ENCODE results near the gene ERCC2.
A peak's percentile ranks its signal among the peaks of the same experiment; 100 is the strongest.

Gene ERCC2

DNA sequence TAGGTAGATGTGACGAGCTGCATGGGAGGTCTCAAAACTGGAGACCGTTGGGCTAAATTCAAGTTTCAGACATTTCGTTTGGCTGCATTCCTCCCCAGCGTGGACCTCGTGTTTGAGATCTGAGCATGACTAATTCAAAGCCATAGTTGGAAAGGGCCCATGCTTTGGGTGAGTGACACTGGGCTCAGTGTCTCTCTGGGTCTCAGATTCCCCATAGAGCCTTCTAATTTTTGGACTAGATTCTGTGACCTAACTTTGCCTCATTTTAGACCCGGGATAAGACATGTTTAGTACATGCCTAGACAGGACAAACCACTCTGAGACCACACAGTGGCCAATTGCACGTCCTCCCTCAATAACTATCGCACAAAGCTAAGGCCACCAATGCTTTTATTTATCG is 64.3 kb downstream of the ERCC2 start:
- H3K9ac ChIP-seq (ENCODE audit: low read length) = no peak overlapping the region
- no peak overlapping the region for H3K27ac ChIP-seq (ENCODE audit: low read length, poor library complexity, severe bottlenecking)
- H4K8ac ChIP-seq (ENCODE audit: low read length) = no peak overlapping the region
- H2BK15ac ChIP-seq (ENCODE audit: low read depth, poor library complexity, severe bottlenecking) = no peak overlapping the region
- H2AFZ ChIP-seq (ENCODE audit: low read depth, low read length) = no peak overlapping the region
- no peak overlapping the region for H2BK5ac ChIP-seq (ENCODE audit: low read depth, low read length, poor library complexity, severe bottlenecking)
- no peak overlapping the region for H2BK12ac ChIP-seq (ENCODE audit: low read length in 2 of 2)
- no peak overlapping the region for H3K4ac ChIP-seq (ENCODE audit: low read depth in 1 of 2, low read length in 2 of 2)
- H3K4me2 ChIP-seq (ENCODE audit: low read length, poor library complexity, severe bottlenecking) = no peak overlapping the region
- H3K79me1 ChIP-seq (replicated peaks; ENCODE audit: low read length, poor library complexity, severe bottlenecking) = no peaks in the 10 kb centered on the region
- peaks cover 11 to 17% of the 10 kb centered on the region in 2 experiments for H3K36me3 ChIP-seq (ENCODE audit: control insufficient read depth in 1 of 2, insufficient read depth in 2 of 2, low read depth in 1 of 2, low read length in 2 of 2)
- no peak overlapping the region for H2BK120ac ChIP-seq (ENCODE audit: low read depth, low read length)
- peaks cover 5% of the 10 kb centered on the region for H3K9me3 ChIP-seq (ENCODE audit: control insufficient read depth, low read length)
- H3K4me1 ChIP-seq (ENCODE audit: control insufficient read depth, insufficient read depth, low read depth, low read length) = no peaks in the 10 kb centered on the region
- H3K14ac ChIP-seq (ENCODE audit: low read length in 2 of 2) = no peak overlapping the region
- H2AK5ac ChIP-seq (ENCODE audit: low read length, severe bottlenecking) = no peak overlapping the region
- H3K27me3 ChIP-seq (ENCODE audit: control insufficient read depth in 1 of 2, insufficient read depth in 1 of 2, low read length in 2 of 2) = no peaks in the 10 kb centered on the region
- no peak overlapping the region for H3K4me3 ChIP-seq (ENCODE audit: insufficient read depth in 1 of 2, low read depth in 1 of 2, low read length in 2 of 2)
- 76% methylated on average over 9 of the region's 9 CpGs for WGBS
- no peak overlapping the region for H4K91ac ChIP-seq (ENCODE audit: low read length)
- no peak for DNase-seq
- H3K23ac ChIP-seq (ENCODE audit: low read length in 2 of 2) = no peak overlapping the region
- H3K18ac ChIP-seq (ENCODE audit: low read depth in 1 of 2, low read length in 2 of 2) = no peak overlapping the region

DNA sequence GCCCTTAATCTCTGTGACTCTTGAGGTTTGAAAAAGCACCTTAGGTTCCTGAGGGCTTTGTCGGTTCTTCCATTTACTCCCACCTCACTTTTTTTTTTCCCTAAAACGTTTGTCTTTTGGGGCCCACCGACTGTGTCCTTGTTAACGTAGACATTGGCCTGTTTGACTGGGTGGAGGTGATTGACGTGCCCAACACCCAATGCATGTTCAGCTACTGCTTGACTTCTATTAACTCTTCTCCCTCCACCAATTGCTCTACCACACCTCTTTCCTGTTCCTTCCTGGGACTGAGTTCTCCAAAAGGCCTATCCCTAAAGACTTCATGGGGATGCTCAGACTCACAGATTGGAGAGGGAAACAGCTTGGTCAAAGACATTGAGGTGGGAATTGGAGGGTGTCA is 65.0 kb downstream of the ERCC2 start:
- Histone ChIP-seq H3K4me2 (ENCODE audit: low read length, poor library complexity, severe bottlenecking) (no peak overlapping the region), H3K79me1 (replicated peaks; ENCODE audit: low read length, poor library complexity, severe bottlenecking) (no peaks in the 10 kb centered on the region), H3K4ac (ENCODE audit: low read depth in 1 of 2, low read length in 2 of 2) (no peak overlapping the region), H3K14ac (ENCODE audit: low read length in 2 of 2) (no peak overlapping the region), H3K9me3 (ENCODE audit: control insufficient read depth, low read length) (peaks cover 5% of the 10 kb centered on the region), H3K27ac (ENCODE audit: low read length, poor library complexity, severe bottlenecking) (no peak overlapping the region), H3K36me3 (ENCODE audit: control insufficient read depth in 1 of 2, insufficient read depth in 2 of 2, low read depth in 1 of 2, low read length in 2 of 2) (peaks cover 17 to 23% of the 10 kb centered on the region in 2 experiments), H2BK5ac (ENCODE audit: low read depth, low read length, poor library complexity, severe bottlenecking) (no peak overlapping the region), H2AFZ (ENCODE audit: low read depth, low read length) (no peak overlapping the region), H2BK120ac (ENCODE audit: low read depth, low read length) (no peak overlapping the region), H3K23ac (ENCODE audit: low read length in 2 of 2) (no peak overlapping the region), H3K4me1 (ENCODE audit: control insufficient read depth, insufficient read depth, low read depth, low read length) (no peaks in the 10 kb centered on the region), H3K27me3 (ENCODE audit: control insufficient read depth in 1 of 2, insufficient read depth in 1 of 2, low read length in 2 of 2) (no peaks in the 10 kb centered on the region), H2BK15ac (ENCODE audit: low read depth, poor library complexity, severe bottlenecking) (no peak overlapping the region), H4K91ac (ENCODE audit: low read length) (no peak overlapping the region), H2AK5ac (ENCODE audit: low read length, severe bottlenecking) (no peak overlapping the region), H3K4me3 (ENCODE audit: insufficient read depth in 1 of 2, low read depth in 1 of 2, low read length in 2 of 2) (no peak overlapping the region), H4K8ac (ENCODE audit: low read length) (no peak overlapping the region), H3K18ac (ENCODE audit: low read depth in 1 of 2, low read length in 2 of 2) (no peak overlapping the region), H3K9ac (ENCODE audit: low read length) (no peak overlapping the region), H2BK12ac (ENCODE audit: low read length in 2 of 2) (no peak overlapping the region)
- DNase-seq = peak; percentile 30
- 31% methylated on average over 5 of the region's 5 CpGs for WGBS

- no peak overlapping the region for H3K4ac ChIP-seq (ENCODE audit: low read depth in 1 of 2, low read length in 2 of 2)
- H3K27me3 ChIP-seq (ENCODE audit: control insufficient read depth in 1 of 2, insufficient read depth in 1 of 2, low read length in 2 of 2) = no peaks in the 10 kb centered on the region
- H3K14ac ChIP-seq (ENCODE audit: low read length in 2 of 2) = no peak overlapping the region
- H3K9ac ChIP-seq (ENCODE audit: low read length) = no peak overlapping the region
- H3K23ac ChIP-seq (ENCODE audit: low read length in 2 of 2) = no peak overlapping the region
- no peaks in the 10 kb centered on the region for H3K4me1 ChIP-seq (ENCODE audit: control insufficient read depth, insufficient read depth, low read depth, low read length)
- peaks cover 5% of the 10 kb centered on the region for H3K9me3 ChIP-seq (ENCODE audit: control insufficient read depth, low read length)
- no peak overlapping the region for H3K4me3 ChIP-seq (ENCODE audit: insufficient read depth in 1 of 2, low read depth in 1 of 2, low read length in 2 of 2)
- DNase-seq = no peak
- no peak overlapping the region for H2BK120ac ChIP-seq (ENCODE audit: low read depth, low read length)
- H2BK12ac ChIP-seq (ENCODE audit: low read length in 2 of 2) = no peak overlapping the region
- H4K8ac ChIP-seq (ENCODE audit: low read length) = no peak overlapping the region
- H2AFZ ChIP-seq (ENCODE audit: low read depth, low read length) = no peak overlapping the region
- H3K18ac ChIP-seq (ENCODE audit: low read depth in 1 of 2, low read length in 2 of 2) = no peak overlapping the region
- no peak overlapping the region for H2AK5ac ChIP-seq (ENCODE audit: low read length, severe bottlenecking)
- H3K36me3 ChIP-seq (ENCODE audit: control insufficient read depth in 1 of 2, insufficient read depth in 2 of 2, low read depth in 1 of 2, low read length in 2 of 2) = peaks cover 20 to 26% of the 10 kb centered on the region in 2 experiments
- no peak overlapping the region for H2BK5ac ChIP-seq (ENCODE audit: low read depth, low read length, poor library complexity, severe bottlenecking)
- H3K27ac ChIP-seq (ENCODE audit: low read length, poor library complexity, severe bottlenecking) = no peak overlapping the region
- 66% methylated on average over 4 of the region's 4 CpGs for WGBS
- H3K4me2 ChIP-seq (ENCODE audit: low read length, poor library complexity, severe bottlenecking) = no peak overlapping the region
- no peak overlapping the region for H4K91ac ChIP-seq (ENCODE audit: low read length)
- no peak overlapping the region for H2BK15ac ChIP-seq (ENCODE audit: low read depth, poor library complexity, severe bottlenecking)
- H3K79me1 ChIP-seq (replicated peaks; ENCODE audit: low read length, poor library complexity, severe bottlenecking) = no peaks in the 10 kb centered on the region
These were observed 65.4 kb downstream of the ERCC2 start for GRCh38 chr19:45305007-45305406.

- Histone ChIP-seq H3K4me2 (ENCODE audit: low read length, poor library complexity, severe bottlenecking) (no peak overlapping the region), H4K8ac (ENCODE audit: low read length) (no peak overlapping the region), H3K4me3 (ENCODE audit: insufficient read depth in 1 of 2, low read depth in 1 of 2, low read length in 2 of 2) (no peak overlapping the region), H2BK15ac (ENCODE audit: low read depth, poor library complexity, severe bottlenecking) (no peak overlapping the region), H3K18ac (ENCODE audit: low read depth in 1 of 2, low read length in 2 of 2) (no peak overlapping the region), H2BK120ac (ENCODE audit: low read depth, low read length) (no peak overlapping the region), H3K36me3 (ENCODE audit: control insufficient read depth in 1 of 2, insufficient read depth in 2 of 2, low read depth in 1 of 2, low read length in 2 of 2) (peaks cover 26 to 32% of the 10 kb centered on the region in 2 experiments), H3K9me3 (ENCODE audit: control insufficient read depth, low read length) (peaks cover 5% of the 10 kb centered on the region), H4K91ac (ENCODE audit: low read length) (no peak overlapping the region), H3K4ac (ENCODE audit: low read depth in 1 of 2, low read length in 2 of 2) (no peak overlapping the region), H3K9ac (ENCODE audit: low read length) (no peak overlapping the region), H3K14ac (ENCODE audit: low read length in 2 of 2) (no peak overlapping the region), H2BK5ac (ENCODE audit: low read depth, low read length, poor library complexity, severe bottlenecking) (no peak overlapping the region), H3K23ac (ENCODE audit: low read length in 2 of 2) (no peak overlapping the region), H2AK5ac (ENCODE audit: low read length, severe bottlenecking) (no peak overlapping the region), H2AFZ (ENCODE audit: low read depth, low read length) (no peak overlapping the region), H3K27ac (ENCODE audit: low read length, poor library complexity, severe bottlenecking) (no peak overlapping the region), H2BK12ac (ENCODE audit: low read length in 2 of 2) (no peak overlapping the region), H3K4me1 (ENCODE audit: control insufficient read depth, insufficient read depth, low read depth, low read length) (no peaks in the 10 kb centered on the region), H3K27me3 (ENCODE audit: control insufficient read depth in 1 of 2, insufficient read depth in 1 of 2, low read length in 2 of 2) (no peaks in the 10 kb centered on the region), H3K79me1 (replicated peaks; ENCODE audit: low read length, poor library complexity, severe bottlenecking) (no peaks in the 10 kb centered on the region)
- 72% methylated on average over 4 of the region's 4 CpGs for WGBS
- no peak for DNase-seq
These were observed 66.0 kb downstream of the ERCC2 start for GRCh38 chr19:45304141-45304926.

Measured in mesenchymal stem cell (in vitro differentiated cells and primary cell).